Kidney (tissue), 14 donors: Measurements from ENCODE around the gene OR4E1. TPM values are rescaled to one million over a fixed set of nuclear protein-coding genes. Genes with fewer than 3 reads are reported as not detected.

Experiments
- DNase-seq, 5 donors: peaks; one replicate each; pipeline ENCODE4 v3.0.0-alpha.2; 2013 to 2020
- FAIRE-seq: peaks from 2 replicates; lab custom pipeline; 2012; peaks lifted over from hg19 to GRCh38; lab: Jason Lieb, UNC
- H3K27ac ChIP-seq, 2 donors: one replicate each; pipeline ENCODE4 v1.7.0; 2013; ENCODE audit warnings: low read depth in 2 of 2, low read length in 2 of 2, inconsistent platforms in 1 of 2
- H3K27me3 ChIP-seq: one replicate; pipeline ENCODE4 v1.7.1; 2013; ENCODE audit warnings: low read length, inconsistent platforms; ENCODE audit not compliant: control insufficient read depth, insufficient read depth
- H3K36me3 ChIP-seq, 3 donors: one replicate each; pipeline versions ENCODE4 v1.7.0 to v1.7.1; 2013; ENCODE audit warnings: low read length in 3 of 3, control low read depth in 1 of 3, inconsistent platforms in 1 of 3; ENCODE audit not compliant: insufficient read depth in 3 of 3, control insufficient read depth in 2 of 3
- H3K4me1 ChIP-seq, 3 donors: one replicate each; pipeline versions ENCODE4 v1.7.0 to v1.7.1; 2013; ENCODE audit warnings: low read length in 3 of 3, inconsistent platforms in 1 of 3, low read depth in 1 of 3; ENCODE audit not compliant: control insufficient read depth in 2 of 3, insufficient read depth in 2 of 3
- H3K4me3 ChIP-seq, 3 donors: one replicate each; pipeline versions ENCODE4 v1.7.0 to v1.8.1; 2013; ENCODE audit warnings: low read length in 3 of 3, control low read depth in 1 of 3, inconsistent platforms in 1 of 3
- H3K9ac ChIP-seq, 3 donors: one replicate each; pipeline versions ENCODE4 v1.7.0 to v1.7.1; 2013; ENCODE audit warnings: low read length in 3 of 3, control low read depth in 1 of 3, inconsistent platforms in 1 of 3
- H3K9me3 ChIP-seq, 3 donors: one replicate each; pipeline versions ENCODE4 v1.7.0 to v1.7.1; 2013; ENCODE audit warnings: low read length in 3 of 3, control low read depth in 1 of 3, inconsistent platforms in 1 of 3; ENCODE audit not compliant: control insufficient read depth in 2 of 3, insufficient read depth in 1 of 3
- CTCF ChIP-seq: IDR thresholded peaks from 3 replicates; pipeline ENCODE4 v1.5.1; 2012; ENCODE audit warnings: mild to moderate bottlenecking, moderate library complexity, borderline replicate concordance; ENCODE audit not compliant: insufficient read depth; ENCODE audit errors: extremely low read depth
- intact Hi-C: fragments of 100-400 bp; cut with DNase I; formaldehyde crosslinking; loops from one replicate; pipeline ENCODE4 v1.11.1; 2022
- polyA plus RNA-seq: library from polyadenylated mRNA; stranded (reverse); fragments of 350-450 nt; fragmentation: Illumina TruSeq; extraction: RNeasy Lipid Tissue Mini Kit (QIAGEN cat#74804); gene quantifications from one replicate; pipeline ENCODE4 v1.2.3, GENCODE V29; 2014; ENCODE audit warnings: low read depth, low replicate concordance; ENCODE audit not compliant: insufficient read depth
- total RNA-seq: library from RNA; stranded (reverse); fragmentation: NEBNext Ultra II Directional; extraction: Animal tissue kit (Norgen Biotek cat#: 25700); gene quantifications from one replicate; pipeline ENCODE4 v1.2.1, GENCODE V29; 2021
- donor health status: control.
- donor health status: control.
- donor health status: control.
- donor health status: control.
- donor health status: control.
- donor health status: DM: yes; HTN: yes; CAD: no.
- donor health status: Normal renal cell carcinoma (clear cell type).

OR4E1 gene
- total and polyA plus RNA-seq, 2 donors from 2014 or later: not detected

- TF ChIP-seq CTCF: no peak
- no peak for FAIRE-seq
- no peak overlapping the region for H3K4me3 ChIP-seq
- H3K9me3 ChIP-seq: no peaks in the 10 kb centered on the region
- no peaks in the 10 kb centered on the region for H3K36me3 ChIP-seq
- intact Hi-C loops: no loop called here
- no peaks in the 10 kb centered on the region for H3K27me3 ChIP-seq
- DNase-seq: no peak
- no peaks in the 10 kb centered on the region for H3K4me1 ChIP-seq
- H3K9ac ChIP-seq: no peak overlapping the region
- H3K27ac ChIP-seq: no peak overlapping the region
Measured at GRCh38 chr14:21704338-21704737, 30.7 kb upstream of the OR4E1 start.

GRCh38 chr14:21703357-21704326, 30.0 kb upstream of the OR4E1 start:
- Histone ChIP-seq H3K9me3 (no peaks in the 10 kb centered on the region), H3K4me3 (no peak overlapping the region), H3K36me3 (no peaks in the 10 kb centered on the region), H3K9ac (no peak overlapping the region), H3K27ac (no peak overlapping the region), H3K4me1 (no peaks in the 10 kb centered on the region), H3K27me3 (no peaks in the 10 kb centered on the region)
- no peak for TF ChIP-seq CTCF
- intact Hi-C loops: no loop called here
- FAIRE-seq (no peak), DNase-seq (no peak)

- intact Hi-C loops: no loop called here
- H3K4me1 ChIP-seq: no peaks in the 10 kb centered on the region
- no peaks in the 10 kb centered on the region for H3K27me3 ChIP-seq
- H3K9ac ChIP-seq: no peak overlapping the region
- H3K4me3 ChIP-seq: no peak overlapping the region
- H3K9me3 ChIP-seq: no peaks in the 10 kb centered on the region
- no peaks in the 10 kb centered on the region for H3K36me3 ChIP-seq
- no peak for TF ChIP-seq CTCF
- DNase-seq (no peak), FAIRE-seq (no peak)
- no peak overlapping the region for H3K27ac ChIP-seq
Measured at GRCh38 chr14:21702316-21702715, 28.7 kb upstream of the OR4E1 start.
